HG03460 (cell line): Measurements from ENCODE around the gene IL9R.
"Not testable (repeated sequence)": the region's sequence is repeated elsewhere in the genome, so short reads cannot be mapped to it uniquely, and the experiment has no call there.

Source experiments
- ATAC-seq: cut with Tn5 transposase; IDR thresholded peaks from one replicate; pipeline ENCODE4 v1.9.1; 2021; ENCODE audit not compliant: unreplicated experiment

The IL9R gene

GRCh38 chrX:155997436-155997835 is at the start of gene IL9R:
Gene IL9R (plus strand): TSS chrX:155997696. CDS start chrX:155997760, 64 bp downstream.
- ATAC-seq = peak; percentile 74

- ATAC-seq = no peak
Measured at GRCh38 chrX:155949098-155949497, 48.4 kb upstream of the IL9R start.

- ATAC-seq = no peak
Measured at GRCh38 chrX:155951237-155951789, 46.2 kb upstream of the IL9R start.

GRCh38 chrX:155953055-155953454 is 44.4 kb upstream of the IL9R start:
- ATAC-seq = no peak

DNA sequence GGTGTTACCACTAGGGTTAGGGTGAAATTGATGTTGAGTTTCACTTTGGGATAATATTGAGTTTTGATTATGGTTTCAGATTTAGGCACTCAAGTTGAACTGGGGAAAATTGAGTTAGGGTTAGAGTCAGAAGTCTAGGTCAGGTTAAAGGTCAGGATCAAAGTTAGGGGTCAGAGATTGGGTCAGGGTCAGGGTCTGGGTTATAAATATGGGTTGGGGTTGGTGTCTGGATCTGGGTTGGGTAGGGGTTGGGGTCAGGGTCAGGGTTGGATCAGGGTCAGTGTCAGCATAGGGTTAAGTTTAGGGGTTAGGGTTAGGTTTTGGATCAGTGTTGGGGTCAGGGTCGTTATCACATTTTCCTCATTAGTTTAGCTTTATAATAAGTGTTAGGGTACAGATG is 42.7 kb upstream of the IL9R start:
- no peak for ATAC-seq

DNA sequence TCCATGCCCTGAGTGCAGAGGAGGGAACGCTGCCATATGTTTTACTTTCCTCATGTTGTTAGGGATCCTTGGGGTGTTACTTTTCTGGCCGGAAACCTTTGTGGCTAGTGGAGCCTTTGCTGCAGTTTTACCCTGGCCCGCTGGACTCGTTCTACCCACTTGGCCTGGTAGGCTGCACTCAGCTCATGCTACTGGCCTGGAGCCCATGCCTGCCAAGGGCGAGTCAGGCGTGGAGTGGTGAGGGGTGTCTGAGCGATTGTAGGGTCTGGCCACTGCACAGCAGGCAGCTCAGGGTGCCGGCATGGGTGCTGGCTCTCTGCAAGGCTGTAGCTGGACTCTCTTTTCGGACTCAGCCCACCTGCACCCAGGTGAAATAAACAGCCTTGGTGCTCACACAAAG is 41.4 kb upstream of the IL9R start:
- no peak for ATAC-seq

- ATAC-seq = no peak
Measured at GRCh38 chrX:155956649-155957048, 40.8 kb upstream of the IL9R start.

- ATAC-seq = no peak
Measured at GRCh38 chrX:155957843-155958242, 39.7 kb upstream of the IL9R start.

DNA sequence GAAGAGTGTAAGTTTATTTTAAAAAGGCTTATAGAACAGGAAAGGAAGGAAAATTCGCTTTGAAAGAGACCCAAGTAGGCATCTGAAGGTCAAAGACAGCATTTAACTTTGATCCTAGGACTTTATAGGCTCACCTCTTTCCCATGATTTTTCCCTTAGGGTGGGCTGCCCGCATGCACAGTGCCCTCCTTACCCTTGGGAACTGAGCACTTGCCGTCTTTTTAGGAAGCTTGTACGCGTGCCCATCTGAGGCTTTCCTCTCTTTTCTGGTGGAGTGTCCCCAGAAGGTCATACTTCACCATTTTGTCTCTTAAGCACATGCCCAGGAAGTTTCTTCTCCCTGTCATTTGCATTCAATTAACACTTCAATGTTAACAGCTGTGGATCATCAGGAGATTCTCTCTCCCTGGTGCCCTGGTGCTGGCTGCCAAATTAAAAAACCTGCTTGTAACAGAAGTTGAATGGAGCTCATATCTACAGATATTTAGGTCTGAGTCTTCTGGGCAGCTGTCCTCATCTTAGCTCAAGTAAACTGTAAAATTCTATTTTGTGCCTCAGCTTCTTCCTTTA is 38.4 kb upstream of the IL9R start:
- ATAC-seq = no peak

GRCh38 chrX:155962906-155963305 is 34.6 kb upstream of the IL9R start:
- ATAC-seq = no peak

- peak; percentile 73 for ATAC-seq
Measured at GRCh38 chrX:155966876-155967275, 30.6 kb upstream of the IL9R start.

GRCh38 chrX:155967653-155968325 is 29.7 kb upstream of the IL9R start:
- ATAC-seq = no peak

GRCh38 chrX:155968326-155968661 is 29.2 kb upstream of the IL9R start:
- ATAC-seq = no peak

DNA sequence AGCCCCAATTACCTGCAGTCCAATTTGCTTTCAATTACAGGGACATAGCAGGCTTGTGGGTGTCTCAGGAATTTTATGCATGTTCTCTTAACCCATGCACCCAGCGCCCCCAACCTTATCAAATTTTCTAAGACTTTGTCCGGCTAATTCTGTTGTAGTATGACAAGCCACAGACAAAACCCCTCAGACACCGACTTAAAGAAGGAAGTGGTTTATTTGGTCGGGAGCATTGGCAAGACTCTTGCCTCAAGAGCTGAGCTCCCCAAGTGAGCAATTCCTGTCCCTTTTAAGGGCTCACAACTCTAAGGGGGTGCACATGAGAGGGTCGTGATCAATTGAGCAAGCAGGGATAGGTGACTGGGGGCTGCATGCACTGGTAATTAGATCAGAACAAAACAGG is 28.7 kb upstream of the IL9R start:
- no peak for ATAC-seq

DNA sequence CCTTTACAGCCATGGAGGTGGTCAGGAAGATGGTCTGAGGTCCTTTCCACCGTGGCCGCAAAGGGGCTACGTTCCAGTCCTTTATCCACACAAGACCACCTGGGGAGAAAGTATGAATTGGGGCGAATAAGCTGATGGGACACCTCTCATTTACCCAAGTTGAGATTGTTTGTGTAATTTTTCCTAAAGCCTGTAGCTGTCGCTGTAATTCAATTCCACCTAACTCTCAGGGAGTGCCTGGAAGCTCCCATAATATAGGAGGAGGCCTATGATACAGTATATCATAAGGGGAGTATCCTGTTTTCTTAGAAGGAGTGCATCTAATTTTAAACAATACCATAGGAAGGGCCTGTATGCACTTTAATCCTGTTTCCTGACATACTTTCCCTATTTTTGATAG is 25.8 kb upstream of the IL9R start:
- not testable (repeated sequence) for ATAC-seq

- not testable (repeated sequence) for ATAC-seq
Measured at GRCh38 chrX:155972241-155972640, 25.3 kb upstream of the IL9R start.

DNA sequence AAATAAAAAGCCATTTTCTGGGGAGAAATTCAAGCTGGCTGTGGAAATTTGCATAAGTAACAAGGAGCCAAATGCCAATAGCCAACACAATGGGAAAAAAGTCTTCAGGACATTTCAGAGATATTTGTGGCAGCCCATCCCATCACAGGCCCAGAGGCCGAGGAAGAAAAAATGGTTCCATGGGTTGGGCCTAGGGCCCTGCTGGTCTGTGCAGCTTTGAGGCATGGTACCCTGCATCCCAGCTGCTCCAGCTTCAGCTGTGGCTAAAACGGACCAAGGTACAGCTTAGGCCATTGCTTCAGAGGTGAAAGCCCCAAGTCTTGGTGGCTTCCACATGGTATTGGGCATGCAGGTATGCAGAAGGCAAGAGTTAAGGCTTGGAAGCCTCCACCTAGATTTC is 14.2 kb upstream of the IL9R start:
- ATAC-seq = no peak

DNA sequence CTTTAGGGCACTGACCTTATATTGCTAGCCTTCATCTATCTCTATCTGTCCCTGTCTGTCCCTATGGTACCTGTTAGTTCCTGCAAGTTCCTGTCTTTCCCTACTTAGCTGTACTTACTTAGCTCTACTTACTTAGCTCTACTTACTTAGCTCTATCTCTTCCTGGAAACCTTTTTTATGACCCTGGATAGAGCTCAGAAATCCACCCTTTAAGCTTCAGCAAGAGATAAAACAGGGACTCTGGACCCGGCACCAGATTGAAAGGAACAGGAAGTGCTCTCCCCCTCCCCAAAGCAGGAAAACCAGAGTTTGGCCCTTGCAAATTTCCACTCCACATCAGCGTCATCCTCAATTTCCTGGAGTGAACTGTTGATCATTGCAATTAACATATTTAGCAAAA is 12.3 kb upstream of the IL9R start:
- no peak for ATAC-seq

DNA sequence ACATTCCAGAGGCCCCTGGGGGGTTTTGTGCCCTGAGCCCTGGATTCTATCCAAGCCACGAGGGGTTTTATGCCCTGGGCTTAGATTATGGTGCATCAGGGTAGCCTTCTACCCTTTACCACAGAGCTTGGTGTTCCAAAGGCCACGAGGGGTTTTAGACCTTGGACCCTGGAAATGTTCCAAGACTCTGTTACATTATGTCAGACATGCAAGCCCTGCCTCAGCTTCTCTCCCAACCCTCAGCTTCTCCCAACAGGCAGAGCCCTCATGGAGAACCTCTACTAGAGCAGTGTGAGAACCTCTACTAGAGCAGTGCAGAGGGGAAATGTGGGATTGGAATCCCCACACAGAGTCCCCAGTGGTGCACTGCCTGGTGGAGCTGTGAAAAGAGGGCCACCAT is 10.5 kb upstream of the IL9R start:
- not testable (repeated sequence) for ATAC-seq

- ATAC-seq = no peak
Measured at GRCh38 chrX:155988859-155989258, 8.6 kb upstream of the IL9R start.

DNA sequence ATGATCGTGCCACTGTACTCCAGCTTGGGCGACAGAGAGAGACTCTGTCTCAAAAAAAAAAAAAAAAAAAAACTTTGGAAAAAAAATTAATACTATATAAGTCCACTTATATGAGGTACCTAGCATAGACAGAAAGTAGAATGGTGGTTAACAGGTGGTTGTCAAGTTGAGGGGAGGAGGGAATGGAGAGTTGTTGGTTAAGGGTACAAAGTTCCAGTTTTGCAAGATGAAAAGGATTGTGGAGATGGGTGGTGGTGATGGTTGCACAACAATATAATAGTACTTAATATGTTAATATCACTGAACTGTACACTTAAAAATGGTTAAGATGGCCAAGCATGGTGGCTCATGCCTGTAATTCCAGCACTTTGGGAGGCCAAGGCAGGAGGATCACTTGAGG is 4.1 kb upstream of the IL9R start:
- ATAC-seq = no peak

- no peak for ATAC-seq
Measured at GRCh38 chrX:155995321-155995875, 2.1 kb upstream of the IL9R start.

GRCh38 chrX:155998116-155998515 is 620 bp downstream of the IL9R start:
- ATAC-seq = no peak
